PFSK-1 (cell line): ENCODE measurements around the gene NPAT.

Source experiments
- FOXP2 ChIP-seq: optimal IDR thresholded peaks from 2 replicates; pipeline ENCODE3; 2011; ENCODE audit warnings: borderline replicate concordance, control low read depth, inconsistent platforms; ENCODE audit not compliant: insufficient read depth; ENCODE audit errors: extremely low read length, extremely low read depth
- POLR2AphosphoS5 ChIP-seq: IDR thresholded peaks from 2 replicates; pipeline ENCODE4 v1.6.1; 2012; ENCODE audit warnings: low read depth, mild to moderate bottlenecking, control low read depth, low read length, moderate library complexity
- SIN3A ChIP-seq: IDR thresholded peaks from 2 replicates; pipeline ENCODE4 v1.6.1; 2012; ENCODE audit warnings: mild to moderate bottlenecking, low read length, moderate library complexity, borderline replicate concordance; ENCODE audit not compliant: insufficient read depth
- TAF1 ChIP-seq: IDR thresholded peaks from 2 replicates; pipeline ENCODE4 v1.6.1; 2012; ENCODE audit warnings: low read length, control low read depth, borderline replicate concordance; ENCODE audit not compliant: insufficient read depth
- TF ChIP-seq, protein P1 (sequence below), 2 experiments: IDR thresholded peaks; 2 replicates each; pipeline versions ENCODE4 v1.6.1 to v1.8.0; 2011 to 2012; ENCODE audit warnings: low read depth in 2 of 2, low read length in 2 of 2, control low read depth in 1 of 2, inconsistent platforms in 1 of 2, mild to moderate bottlenecking in 1 of 2, moderate library complexity in 1 of 2; ENCODE audit not compliant: insufficient read depth in 1 of 2

NPAT gene

DNA sequence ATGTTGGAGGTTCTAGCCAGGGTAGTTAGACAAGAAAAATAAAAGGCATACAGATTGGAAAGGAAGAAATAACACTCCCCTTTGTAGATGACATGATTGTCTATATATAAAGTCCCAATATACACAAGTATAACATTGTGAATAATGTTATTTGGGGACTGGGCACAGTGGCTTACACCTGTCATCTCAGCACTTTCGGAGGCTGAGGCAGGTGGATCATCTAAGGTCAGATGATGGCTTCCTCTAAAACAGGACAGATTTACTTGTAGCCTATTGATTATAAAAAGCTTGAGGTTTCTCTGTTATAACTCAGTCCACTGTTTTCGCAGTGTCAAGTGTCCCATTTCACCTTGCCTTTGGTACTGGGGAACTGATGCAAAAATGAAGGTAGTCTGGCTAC, 20.0 kb upstream of the NPAT start:
- TF ChIP-seq SIN3A (no peak), POLR2AphosphoS5 (no peak), FOXP2 (no peak), TAF1 (no peak)
- TF ChIP-seq, protein P1, sequence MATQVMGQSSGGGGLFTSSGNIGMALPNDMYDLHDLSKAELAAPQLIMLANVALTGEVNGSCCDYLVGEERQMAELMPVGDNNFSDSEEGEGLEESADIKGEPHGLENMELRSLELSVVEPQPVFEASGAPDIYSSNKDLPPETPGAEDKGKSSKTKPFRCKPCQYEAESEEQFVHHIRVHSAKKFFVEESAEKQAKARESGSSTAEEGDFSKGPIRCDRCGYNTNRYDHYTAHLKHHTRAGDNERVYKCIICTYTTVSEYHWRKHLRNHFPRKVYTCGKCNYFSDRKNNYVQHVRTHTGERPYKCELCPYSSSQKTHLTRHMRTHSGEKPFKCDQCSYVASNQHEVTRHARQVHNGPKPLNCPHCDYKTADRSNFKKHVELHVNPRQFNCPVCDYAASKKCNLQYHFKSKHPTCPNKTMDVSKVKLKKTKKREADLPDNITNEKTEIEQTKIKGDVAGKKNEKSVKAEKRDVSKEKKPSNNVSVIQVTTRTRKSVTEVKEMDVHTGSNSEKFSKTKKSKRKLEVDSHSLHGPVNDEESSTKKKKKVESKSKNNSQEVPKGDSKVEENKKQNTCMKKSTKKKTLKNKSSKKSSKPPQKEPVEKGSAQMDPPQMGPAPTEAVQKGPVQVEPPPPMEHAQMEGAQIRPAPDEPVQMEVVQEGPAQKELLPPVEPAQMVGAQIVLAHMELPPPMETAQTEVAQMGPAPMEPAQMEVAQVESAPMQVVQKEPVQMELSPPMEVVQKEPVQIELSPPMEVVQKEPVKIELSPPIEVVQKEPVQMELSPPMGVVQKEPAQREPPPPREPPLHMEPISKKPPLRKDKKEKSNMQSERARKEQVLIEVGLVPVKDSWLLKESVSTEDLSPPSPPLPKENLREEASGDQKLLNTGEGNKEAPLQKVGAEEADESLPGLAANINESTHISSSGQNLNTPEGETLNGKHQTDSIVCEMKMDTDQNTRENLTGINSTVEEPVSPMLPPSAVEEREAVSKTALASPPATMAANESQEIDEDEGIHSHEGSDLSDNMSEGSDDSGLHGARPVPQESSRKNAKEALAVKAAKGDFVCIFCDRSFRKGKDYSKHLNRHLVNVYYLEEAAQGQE (IDR thresholded peaks at IDR 0.05; ENCODE audit: insufficient read depth in 1 of 2, low read depth in 2 of 2, low read length in 2 of 2), result no peak

DNA sequence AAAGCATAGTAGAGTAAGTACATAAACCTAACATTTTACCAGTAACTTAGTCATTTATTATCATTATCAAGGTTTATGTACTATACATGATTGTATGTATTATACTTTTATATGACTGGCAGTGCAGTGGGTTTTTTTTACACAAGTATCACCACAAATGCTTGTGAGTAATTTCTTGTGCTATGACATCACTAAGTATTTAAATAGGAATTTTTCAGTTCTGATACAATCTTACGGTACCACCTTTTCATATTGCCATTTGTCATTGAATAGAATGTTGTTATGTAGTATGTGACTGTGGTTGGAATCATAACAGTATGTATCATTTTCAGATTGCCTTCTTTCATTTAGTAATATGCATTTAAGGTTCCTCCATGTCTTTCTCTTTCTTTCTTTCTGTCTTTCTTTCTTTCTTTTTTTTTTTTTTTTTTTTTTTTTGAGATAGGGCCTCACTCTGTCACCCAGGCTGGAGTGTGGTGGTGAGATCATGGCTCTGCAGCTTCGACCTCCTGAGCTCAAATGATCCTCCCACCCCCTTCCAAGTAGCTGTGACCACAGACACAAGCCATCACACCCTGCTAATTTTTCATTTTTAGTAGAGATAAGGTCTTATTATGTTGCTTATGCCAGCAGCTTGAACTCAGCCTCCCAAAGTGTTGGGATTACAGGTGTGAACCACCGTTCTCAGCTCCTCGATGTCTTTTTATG, 19.0 kb upstream of the NPAT start:
- TF ChIP-seq TAF1 (no peak), FOXP2 (no peak), POLR2AphosphoS5 (no peak), SIN3A (no peak)
- TF ChIP-seq, protein P1 (IDR thresholded peaks at IDR 0.05; ENCODE audit: insufficient read depth in 1 of 2, low read depth in 2 of 2, low read length in 2 of 2), result no peak

DNA sequence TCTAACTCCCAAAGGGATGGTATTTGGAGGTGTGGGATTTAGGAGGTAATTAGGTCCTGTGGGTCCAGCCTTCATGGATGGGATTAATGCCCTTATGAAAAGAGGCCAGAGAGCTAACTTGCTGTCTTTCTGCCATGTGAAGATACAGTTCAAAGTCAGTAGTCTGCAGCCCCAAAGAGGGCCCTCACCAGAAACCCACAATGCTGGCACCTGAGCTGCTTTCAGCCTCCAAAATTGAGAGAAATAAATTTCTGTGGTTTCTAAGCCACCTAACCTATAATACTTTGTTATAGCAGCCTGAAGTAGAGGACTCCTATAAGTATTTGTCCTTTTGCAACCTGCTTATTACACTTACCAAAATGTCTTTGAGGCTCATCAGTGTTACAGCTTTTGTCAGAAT, 16.6 kb upstream of the NPAT start:
- TF ChIP-seq, protein P1 (IDR thresholded peaks at IDR 0.05; ENCODE audit: insufficient read depth in 1 of 2, low read depth in 2 of 2, low read length in 2 of 2), result no peak
- TF ChIP-seq SIN3A, result no peak
- no peak for TF ChIP-seq TAF1
- TF ChIP-seq FOXP2, result no peak
- TF ChIP-seq POLR2AphosphoS5, result no peak

DNA sequence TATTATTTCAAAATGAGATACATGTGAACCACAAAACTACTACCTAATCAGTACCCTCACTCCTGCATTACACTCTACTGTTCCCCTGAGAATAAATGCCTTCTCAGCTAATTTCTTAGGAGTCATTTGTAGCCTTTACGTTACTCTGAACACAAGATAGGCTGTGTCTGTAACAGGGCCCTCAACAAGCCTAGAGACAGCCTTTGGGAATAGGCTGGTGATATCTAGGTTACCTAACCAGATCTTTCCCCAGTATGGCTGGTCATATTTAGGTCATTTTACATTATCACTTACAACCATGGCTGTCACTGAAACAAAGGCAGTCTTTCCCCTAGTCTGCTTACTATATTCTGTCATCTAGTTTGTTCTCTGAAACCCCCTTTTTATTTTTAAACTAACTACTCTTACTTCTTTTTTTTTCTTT, 14.6 kb upstream of the NPAT start:
- no peak for TF ChIP-seq POLR2AphosphoS5
- TF ChIP-seq SIN3A, result no peak
- TF ChIP-seq TAF1, result no peak

DNA sequence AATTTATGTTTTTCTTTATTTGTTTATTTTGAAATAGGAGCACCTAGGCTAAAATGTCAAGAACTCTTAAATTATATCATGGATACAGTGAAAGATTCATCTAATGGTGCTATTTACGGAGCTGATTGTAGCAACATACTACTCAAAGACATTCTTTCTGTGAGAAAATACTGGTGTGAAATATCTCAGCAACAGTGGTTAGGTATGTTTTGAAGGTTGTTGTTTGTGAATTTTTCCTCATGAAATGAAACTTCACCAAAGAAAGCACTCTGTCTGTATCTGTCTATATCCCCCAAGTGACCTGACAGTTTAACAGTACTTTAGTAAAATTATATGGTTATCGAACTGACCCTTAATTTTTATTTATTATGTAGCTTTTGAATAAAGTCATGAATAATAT, 13.2 kb upstream of the NPAT start:
- TF ChIP-seq FOXP2 (no peak), POLR2AphosphoS5 (no peak), TAF1 (no peak), SIN3A (no peak)
- TF ChIP-seq, protein P1 (IDR thresholded peaks at IDR 0.05; ENCODE audit: insufficient read depth in 1 of 2, low read depth in 2 of 2, low read length in 2 of 2), result no peak
